Transverse colon (tissue), 4 donors: ENCODE data around the gene ROBO1. TPM values are rescaled to one million over a fixed set of nuclear protein-coding genes. Genes with fewer than 3 reads are reported as not detected.

ENCODE experiments used
- DNase-seq: peaks from one replicate; pipeline ENCODE4 v3.0.0-alpha.2; 2019
- H3K27ac ChIP-seq, 4 donors: fragments of 200-600 bp; sonication (generic); 2 replicates each; pipeline ENCODE4 v1.5.1; 2016 to 2018; ENCODE audit warnings: inconsistent platforms in 4 of 4
- H3K27me3 ChIP-seq: fragments of 200-600 bp; sonication (generic); 2 replicates; pipeline ENCODE4 v1.5.1; 2017; ENCODE audit warnings: inconsistent platforms
- H3K36me3 ChIP-seq, 4 donors: fragments of 200-600 bp; sonication (generic); 2 replicates each; pipeline ENCODE4 v1.5.1; 2017 to 2019; ENCODE audit warnings: inconsistent platforms in 4 of 4
- H3K4me1 ChIP-seq, 4 donors: fragments of 200-600 bp; sonication (generic); 2 replicates each; pipeline ENCODE4 v1.5.1; 2017 to 2020; ENCODE audit warnings: inconsistent platforms in 4 of 4
- H3K4me3 ChIP-seq, 4 donors: fragments of 200-600 bp; sonication (generic); 1 replicate in 1 of 4; 2 replicates in 3 of 4; pipeline versions ENCODE4 v1.5.1 to v1.6.1; 2017 to 2019; ENCODE audit warnings: inconsistent platforms in 4 of 4
- H3K9me3 ChIP-seq, 2 donors: fragments of 200-600 bp; sonication (generic); 2 replicates each; pipeline ENCODE4 v1.5.1; 2017 to 2019; ENCODE audit warnings: inconsistent platforms in 2 of 2
- EP300 ChIP-seq: sonication (generic); formaldehyde crosslinking; IDR thresholded peaks from one replicate; pipeline ENCODE4 v1.6.1; 2017; ENCODE audit warnings: antibody characterized with exemption, low read depth
- POLR2A ChIP-seq: fragments of 450-650 bp; IDR thresholded peaks from one replicate; pipeline ENCODE4 v1.6.1; 2016; ENCODE audit warnings: antibody characterized with exemption, mild to moderate bottlenecking, moderate library complexity
- POLR2AphosphoS5 ChIP-seq, 3 donors: sonication (generic); formaldehyde crosslinking; IDR thresholded peaks; one replicate each; pipeline ENCODE4 v1.6.1; 2016; ENCODE audit warnings: antibody characterized with exemption in 3 of 3
- WGBS, 2 donors: methylation state at CpG; one replicate each; pipeline ENCODE4 v1.1.5; 2018; ENCODE audit warnings: low coverage in 1 of 2; 5-methylcytosine and 5-hydroxymethylcytosine counted together
- in situ Hi-C, 4 donors: fragments of 200-750 bp; cut with MboI; loops; one replicate each; pipeline versions ENCODE4 v1.15.0 to v1.15.1; 2017; ENCODE audit warnings: low sequenced_read_pairs in 3 of 4, low pct_ligation_motif_present in 1 of 4, low pct_unique_long_range_greater_than_20kb in 1 of 4
- intact Hi-C: fragments of 100-400 bp; cut with DNase I; formaldehyde crosslinking; loops from one replicate; pipeline ENCODE4 v1.15.1; 2023; ENCODE audit warnings: low total_unique reads
- total RNA-seq, 4 donors: library from RNA; depleted of rRNA; stranded (reverse); fragments of >200 nt; gene quantifications; one replicate each; pipeline ENCODE4 v1.1.0, GENCODE V29; 2016
- TF ChIP-seq, protein P1 (sequence below), 5 experiments: fragments of 200-600 bp in 3 of 5; fragments of 450-650 bp in 2 of 5; sonication (generic) in 3 of 5; IDR thresholded peaks; 1 replicate in 2 of 5; 2 replicates in 3 of 5; pipeline ENCODE4 v1.5.1; 2016 to 2017; ENCODE audit warnings: antibody characterized with exemption in 5 of 5, inconsistent platforms in 3 of 5, mild to moderate bottlenecking in 2 of 5, moderate library complexity in 1 of 5

Gene ROBO1
- total RNA-seq, 4 donors from 2014 or later = 7.6 to 68.7 (median 9.1) TPM

DNA sequence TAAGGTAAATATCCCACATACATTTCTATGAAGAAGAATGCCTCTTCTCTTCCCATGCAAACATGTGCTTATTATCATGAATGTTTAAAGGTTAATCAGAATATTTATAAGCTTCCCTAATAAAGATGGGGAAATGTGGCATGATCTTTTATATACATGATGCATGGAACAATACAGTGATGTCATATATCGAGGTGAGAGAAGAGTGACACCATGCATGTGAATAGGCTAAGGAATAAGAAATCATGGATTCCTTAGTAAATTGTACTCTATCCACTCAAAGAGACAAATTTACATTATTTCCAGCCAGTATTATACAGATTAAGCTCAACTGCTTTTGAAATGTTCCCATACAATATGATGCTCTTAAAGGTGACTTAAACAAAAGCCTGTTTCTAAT lies 1035.3 kb downstream of the ROBO1 start:
- no peak overlapping the region for H3K4me3 ChIP-seq
- H3K27ac ChIP-seq = no peak overlapping the region
- TF ChIP-seq EP300 (no peak), POLR2AphosphoS5 (IDR thresholded peaks at IDR 0.05) (no peak), POLR2A (no peak)
- TF ChIP-seq, protein P1, sequence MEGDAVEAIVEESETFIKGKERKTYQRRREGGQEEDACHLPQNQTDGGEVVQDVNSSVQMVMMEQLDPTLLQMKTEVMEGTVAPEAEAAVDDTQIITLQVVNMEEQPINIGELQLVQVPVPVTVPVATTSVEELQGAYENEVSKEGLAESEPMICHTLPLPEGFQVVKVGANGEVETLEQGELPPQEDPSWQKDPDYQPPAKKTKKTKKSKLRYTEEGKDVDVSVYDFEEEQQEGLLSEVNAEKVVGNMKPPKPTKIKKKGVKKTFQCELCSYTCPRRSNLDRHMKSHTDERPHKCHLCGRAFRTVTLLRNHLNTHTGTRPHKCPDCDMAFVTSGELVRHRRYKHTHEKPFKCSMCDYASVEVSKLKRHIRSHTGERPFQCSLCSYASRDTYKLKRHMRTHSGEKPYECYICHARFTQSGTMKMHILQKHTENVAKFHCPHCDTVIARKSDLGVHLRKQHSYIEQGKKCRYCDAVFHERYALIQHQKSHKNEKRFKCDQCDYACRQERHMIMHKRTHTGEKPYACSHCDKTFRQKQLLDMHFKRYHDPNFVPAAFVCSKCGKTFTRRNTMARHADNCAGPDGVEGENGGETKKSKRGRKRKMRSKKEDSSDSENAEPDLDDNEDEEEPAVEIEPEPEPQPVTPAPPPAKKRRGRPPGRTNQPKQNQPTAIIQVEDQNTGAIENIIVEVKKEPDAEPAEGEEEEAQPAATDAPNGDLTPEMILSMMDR (IDR thresholded peaks at IDR 0.05) = no peak
- 80 to 100% methylated on average over 1 of the region's 1 CpG for WGBS, 2 donors
- intact Hi-C loops (no loop called here), in situ Hi-C loops (no loop called here)
- DNase-seq = no peak
- peaks cover 0 to 9% (median 4%) of the 10 kb centered on the region in 4 donors for H3K4me1 ChIP-seq
- no peaks in the 10 kb centered on the region for H3K36me3 ChIP-seq
- no peaks in the 10 kb centered on the region for H3K27me3 ChIP-seq
- H3K9me3 ChIP-seq = no peaks in the 10 kb centered on the region

DNA sequence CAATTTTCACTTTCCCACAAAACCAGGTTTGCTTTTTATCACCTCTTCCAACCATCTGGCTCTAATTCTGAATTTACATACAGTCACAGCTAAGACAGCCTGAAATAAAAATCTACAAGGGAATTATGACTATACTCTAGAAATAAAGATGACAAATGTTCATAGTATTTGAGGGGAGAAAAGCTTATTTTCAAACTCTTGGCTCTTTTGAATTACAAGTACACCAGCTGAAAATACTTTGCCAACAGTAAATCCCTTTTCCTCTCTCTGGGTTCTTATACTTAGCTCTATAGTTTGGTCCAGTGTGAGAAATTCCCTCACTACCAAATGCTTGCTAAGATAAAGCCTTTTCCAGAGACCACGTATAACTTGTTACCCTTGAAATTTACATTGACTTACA lies 1037.9 kb downstream of the ROBO1 start:
- no peak for DNase-seq
- H3K27me3 ChIP-seq = no peaks in the 10 kb centered on the region
- H3K4me1 ChIP-seq = peaks cover 0 to 9% (median 4%) of the 10 kb centered on the region in 4 donors
- no peaks in the 10 kb centered on the region for H3K36me3 ChIP-seq
- whole genome bisulfite sequencing, 2 donors = 80% methylated on average over 1 of the region's 1 CpG; no CpG with 5 or more reads in 1 of the 2 donors
- H3K9me3 ChIP-seq = no peaks in the 10 kb centered on the region
- no peak for TF ChIP-seq POLR2AphosphoS5 (IDR thresholded peaks at IDR 0.05)
- H3K4me3 ChIP-seq = no peak overlapping the region
- in situ Hi-C loops (no loop called here), intact Hi-C loops (no loop called here)
- H3K27ac ChIP-seq = no peak overlapping the region

DNA sequence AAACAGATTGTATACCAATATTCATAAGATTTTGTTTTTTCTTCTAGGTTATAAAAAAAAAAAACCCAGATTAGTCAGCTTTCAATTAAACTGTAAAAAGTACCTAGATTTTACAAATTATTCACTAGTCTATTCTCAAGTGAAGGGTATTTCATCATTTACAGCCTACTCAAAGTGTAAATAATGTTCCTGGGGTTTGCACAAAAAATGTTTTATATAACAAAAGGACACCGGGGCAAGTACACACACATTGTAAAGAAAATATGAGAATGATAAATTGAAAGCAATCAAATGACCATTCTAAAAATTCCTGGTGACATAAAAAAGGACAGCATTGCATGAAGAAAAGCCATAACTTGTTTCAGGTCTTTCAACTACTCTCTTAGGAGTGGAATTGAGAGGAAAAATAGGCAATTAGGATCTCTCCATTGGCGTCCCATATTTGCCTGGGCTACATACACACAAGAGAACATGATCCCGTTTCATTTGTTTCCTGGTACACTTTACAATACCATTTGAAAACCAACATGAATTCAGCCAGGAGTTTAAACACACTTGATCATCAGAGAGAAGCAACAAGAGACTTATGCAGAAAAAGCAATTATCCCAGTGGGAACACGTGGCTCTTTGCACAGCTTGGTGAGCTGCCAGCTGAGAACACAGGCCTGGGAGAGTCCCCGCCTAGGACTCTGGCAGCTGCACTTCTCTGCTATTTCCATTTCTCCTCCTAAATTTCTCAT lies 1039.2 kb downstream of the ROBO1 start:
- 23 to 35% methylated on average over 5 of the region's 5 CpGs for WGBS, 2 donors
- no peaks in the 10 kb centered on the region for H3K36me3 ChIP-seq
- no peaks in the 10 kb centered on the region for H3K9me3 ChIP-seq
- no peak overlapping the region for H3K27ac ChIP-seq
- in situ Hi-C loops = no loop called here
- no peaks in the 10 kb centered on the region for H3K27me3 ChIP-seq
- intact Hi-C loops = no loop called here
- H3K4me3 ChIP-seq = no peak overlapping the region
- TF ChIP-seq EP300 (no peak), POLR2A (no peak), POLR2AphosphoS5 (IDR thresholded peaks at IDR 0.05) (no peak)
- TF ChIP-seq, protein P1 (IDR thresholded peaks at IDR 0.05) = no peak
- DNase-seq = peak; percentile 29
- peaks cover 0 to 9% (median 4%) of the 10 kb centered on the region in 4 donors for H3K4me1 ChIP-seq

DNA sequence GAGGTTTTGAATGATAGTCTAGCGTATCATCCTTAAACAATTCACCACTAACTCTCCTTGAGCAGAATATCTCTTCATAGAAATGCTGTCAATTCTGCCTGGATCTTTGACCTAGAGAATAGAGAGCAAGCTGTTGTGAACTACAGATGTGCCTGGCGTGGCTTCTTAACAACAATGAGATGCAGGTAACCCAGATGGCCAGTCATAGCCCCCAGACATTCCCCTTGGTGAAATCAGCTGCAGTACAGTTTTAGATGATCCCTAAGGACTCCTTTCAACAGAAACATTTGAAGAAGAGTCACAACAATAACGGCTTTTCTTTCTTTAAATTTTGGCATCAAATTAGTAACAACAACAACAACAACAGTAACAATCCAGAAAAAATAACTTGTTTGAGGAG lies 1041.3 kb downstream of the ROBO1 start:
- Histone ChIP-seq H3K4me1 (peaks cover 0 to 9% (median 4%) of the 10 kb centered on the region in 4 donors), H3K27ac (no peak overlapping the region), H3K27me3 (no peaks in the 10 kb centered on the region), H3K4me3 (no peak overlapping the region), H3K36me3 (no peaks in the 10 kb centered on the region), H3K9me3 (no peaks in the 10 kb centered on the region)
- TF ChIP-seq EP300 (no peak), POLR2AphosphoS5 (IDR thresholded peaks at IDR 0.05) (no peak), POLR2A (no peak)
- TF ChIP-seq, protein P1 (IDR thresholded peaks at IDR 0.05) = no peak
- no peak for DNase-seq
- in situ Hi-C loops (no loop called here), intact Hi-C loops (no loop called here)
- 77 to 83% methylated on average over 3 of the region's 3 CpGs for WGBS, 2 donors
